Glomerular visceral epithelial cell (primary cell): ENCODE data around the gene IL32.
A peak's percentile ranks its signal among the peaks of the same experiment; 100 is the strongest.
"Not testable (repeated sequence)": the region's sequence is repeated elsewhere in the genome, so short reads cannot be mapped to it uniquely, and the experiment has no call there.

Experiments
- DNase-seq: peaks from one replicate; pipeline ENCODE4 v3.0.0-alpha.2; 2016; ENCODE audit errors: extremely low spot score

Gene IL32

GRCh38 chr16:3051494-3051893 lies 13.9 kb upstream of the IL32 start:
- no peak for DNase-seq

GRCh38 chr16:3052571-3053329 lies 12.7 kb upstream of the IL32 start:
- DNase-seq: not testable (repeated sequence)

- DNase-seq: not testable (repeated sequence)
These were observed 12.1 kb upstream of the IL32 start for GRCh38 chr16:3053330-3053710.

- no peak for DNase-seq
These were observed 10.3 kb upstream of the IL32 start for GRCh38 chr16:3054965-3055733.

GRCh38 chr16:3055734-3056115 lies 9.7 kb upstream of the IL32 start:
- DNase-seq: not testable (repeated sequence)

- DNase-seq: no peak
These were observed 8.9 kb upstream of the IL32 start for GRCh38 chr16:3056336-3057180.

GRCh38 chr16:3057181-3058138 lies 8.0 kb upstream of the IL32 start:
- no peak for DNase-seq

GRCh38 chr16:3058139-3059030 lies 7.1 kb upstream of the IL32 start:
- peak; percentile 47 for DNase-seq

GRCh38 chr16:3059041-3059722 lies 6.3 kb upstream of the IL32 start:
- DNase-seq: peak; percentile 92

- DNase-seq: no peak
These were observed 5.7 kb upstream of the IL32 start for GRCh38 chr16:3059723-3060242.

- no peak for DNase-seq
These were observed 4.9 kb upstream of the IL32 start for GRCh38 chr16:3060339-3061127.

GRCh38 chr16:3062553-3062952 lies 2.9 kb upstream of the IL32 start:
- DNase-seq: no peak

GRCh38 chr16:3063625-3064386 lies 1.6 kb upstream of the IL32 start:
- DNase-seq: no peak

- DNase-seq: no peak
These were observed 451 bp downstream of the IL32 start for GRCh38 chr16:3065742-3066439.

- DNase-seq: no peak
These were observed 954 bp downstream of the IL32 start for GRCh38 chr16:3066440-3066748.

- DNase-seq: no peak
These were observed 3.0 kb downstream of the IL32 start for GRCh38 chr16:3068487-3068886.

GRCh38 chr16:3069146-3069545 lies 3.7 kb downstream of the IL32 start:
- DNase-seq: not testable (repeated sequence)
